ENCODE data around the gene ZNF407.

ZNF407 gene

GRCh38 chr18:75036917-75037688 lies 439.4 kb downstream of the ZNF407 start:
- H3K27me3 ChIP-seq (ENCODE audit: insufficient read depth, poor library complexity, severe bottlenecking) = no peaks in the 10 kb centered on the region
- H3K4me3 ChIP-seq (replicated peaks; ENCODE audit: insufficient read depth, low read length) = no peak overlapping the region
- no peak for DNase-seq (ENCODE audit: low read depth in 1 of 2, low spot score in 1 of 2)
- TF ChIP-seq SPI1 (IDR thresholded peaks at IDR 0.05; ENCODE audit: borderline replicate concordance, low read depth) = no peak
- no peak for TF ChIP-seq POLR2AphosphoS5 (IDR thresholded peaks at IDR 0.05; ENCODE audit: low read depth)
- TF ChIP-seq REST (IDR thresholded peaks at IDR 0.05; ENCODE audit: insufficient replicate concordance, low read depth) = no peak
- TF ChIP-seq CTCF (IDR thresholded peaks at IDR 0.05; ENCODE audit: insufficient read depth, low read length) = no peak
- no peak for TF ChIP-seq GABPA (IDR thresholded peaks at IDR 0.05; ENCODE audit: low read depth)
- H3K27ac ChIP-seq (replicated peaks) = no peak overlapping the region

GRCh38 chr18:75037689-75037955 lies 440.0 kb downstream of the ZNF407 start:
- no peak overlapping the region for H3K27ac ChIP-seq (replicated peaks)
- no peak for TF ChIP-seq REST (IDR thresholded peaks at IDR 0.05; ENCODE audit: insufficient replicate concordance, low read depth)
- TF ChIP-seq POLR2AphosphoS5 (IDR thresholded peaks at IDR 0.05; ENCODE audit: low read depth) = no peak
- TF ChIP-seq CTCF (IDR thresholded peaks at IDR 0.05; ENCODE audit: insufficient read depth, low read length) = no peak
- TF ChIP-seq GABPA (IDR thresholded peaks at IDR 0.05; ENCODE audit: low read depth) = no peak
- no peak overlapping the region for H3K4me3 ChIP-seq (replicated peaks; ENCODE audit: insufficient read depth, low read length)
- H3K27me3 ChIP-seq (ENCODE audit: insufficient read depth, poor library complexity, severe bottlenecking) = no peaks in the 10 kb centered on the region
- DNase-seq (ENCODE audit: low read depth in 1 of 2, low spot score in 1 of 2) = no peak

GRCh38 chr18:75041586-75041985 lies 443.9 kb downstream of the ZNF407 start:
- Histone ChIP-seq H3K27me3 (ENCODE audit: insufficient read depth, poor library complexity, severe bottlenecking) (no peaks in the 10 kb centered on the region), H3K27ac (replicated peaks) (no peak overlapping the region), H3K4me3 (replicated peaks; ENCODE audit: insufficient read depth, low read length) (no peak overlapping the region)
- DNase-seq (ENCODE audit: low read depth in 1 of 2, low spot score in 1 of 2) = no peak
- TF ChIP-seq REST (IDR thresholded peaks at IDR 0.05; ENCODE audit: insufficient replicate concordance, low read depth) = no peak
- peak; percentile 24 for TF ChIP-seq CTCF (IDR thresholded peaks at IDR 0.05; ENCODE audit: insufficient read depth, low read length)
